Adrenal gland (tissue), 12 donors: ENCODE data around the gene FLVCR2. TPM values are rescaled to one million over a fixed set of nuclear protein-coding genes. Genes with fewer than 3 reads are reported as not detected.
A peak's percentile ranks its signal among the peaks of the same experiment; 100 is the strongest.

ENCODE experiments used
- DNase-seq, 7 donors: peaks; one replicate each; pipeline ENCODE4 v3.0.0-alpha.2; 2019 to 2020
- H3K27ac ChIP-seq, 5 donors: fragments of 200-600 bp; sonication (generic) in 4 of 5; 1 replicate in 3 of 5; 2 replicates in 2 of 5; pipeline versions ENCODE4 v1.5.1 to v1.8.0; 2016 to 2020; ENCODE audit warnings: mild to moderate bottlenecking in 1 of 5
- H3K27me3 ChIP-seq: fragments of 200-600 bp; 2 replicates; pipeline ENCODE4 v1.8.0; 2021
- H3K36me3 ChIP-seq, 2 donors: fragments of 200-600 bp; replicated peaks in 1 of 2; 1 replicate in 1 of 2; 2 replicates in 1 of 2; pipeline versions ENCODE4 v1.5.1 to v1.8.0; 2018 to 2022
- H3K4me1 ChIP-seq, 2 donors: fragments of 200-600 bp; replicated peaks in 1 of 2; 1 replicate in 1 of 2; 2 replicates in 1 of 2; pipeline versions ENCODE4 v1.5.1 to v1.8.0; 2018 to 2021
- H3K4me3 ChIP-seq, 4 donors: fragments of 200-600 bp; sonication (generic) in 3 of 4; one replicate each; pipeline ENCODE4 v1.5.1; 2016 to 2018
- H3K9me3 ChIP-seq, 3 donors: fragments of 200-600 bp; sonication (generic) in 1 of 3; replicated peaks in 1 of 3; 1 replicate in 2 of 3; 2 replicates in 1 of 3; pipeline versions ENCODE4 v1.5.1 to v1.8.0; 2016 to 2021
- POLR2A ChIP-seq, 2 donors: fragments of 450-650 bp; IDR thresholded peaks; one replicate each; pipeline ENCODE4 v1.6.1; 2017; ENCODE audit warnings: antibody characterized with exemption in 2 of 2, mild to moderate bottlenecking in 2 of 2, moderate library complexity in 1 of 2
- WGBS, 4 donors: extraction: QIAGEN DNeasy Blood & Tissue Kit in 2 of 4; methylation state at CpG; one replicate each; pipeline versions ENCODE4 v1.1.5 to v1.1.7; 2013 to 2017; 5-methylcytosine and 5-hydroxymethylcytosine counted together
- intact Hi-C, 2 donors: fragments of 100-400 bp; cut with DNase I; formaldehyde crosslinking; loops; one replicate each; pipeline versions ENCODE4 v1.14.1 to v1.15.0; 2022 to 2023
- polyA plus RNA-seq, 3 donors: library from polyadenylated mRNA; stranded (reverse); fragments of 200-250 nt in 2 of 3; fragments of 350-450 nt in 1 of 3; fragmentation: Illumina TruSeq in 1 of 3; extraction: RNeasy Lipid Tissue Mini Kit (QIAGEN cat#74804) in 1 of 3; gene quantifications; one replicate each; pipeline ENCODE4 v1.2.3, GENCODE V29; 2013 to 2014
- total RNA-seq, 9 donors: library from RNA; depleted of rRNA in 4 of 9; stranded (reverse); fragments of >200 nt in 4 of 9; fragments of 120-200 nt in 1 of 9; fragmentation: NEBNext Ultra II Directional in 1 of 9; extraction: Animal tissue kit (Norgen Biotek cat#: 25700) in 1 of 9; gene quantifications; one replicate each; pipeline versions ENCODE4 v1.1.0 to v1.2.4, GENCODE V29; 2013 to 2023
- TF ChIP-seq, protein P1 (sequence below), 6 experiments: fragments of 450-650 bp in 4 of 6; fragments of 200-600 bp in 2 of 6; sonication (generic) in 1 of 6; IDR thresholded peaks; 1 replicate in 5 of 6; 2 replicates in 1 of 6; pipeline versions ENCODE4 v1.5.1 to v1.8.0; 2016 to 2021; ENCODE audit warnings: antibody characterized with exemption in 6 of 6, mild to moderate bottlenecking in 2 of 6, moderate library complexity in 1 of 6
- donor health status: healthy with polysubstance abuse.
- donor health status: Bipolar disorder and iron deficiency.
- donor health status: DM: yes; HTN: yes; CAD: no.
- donor health status: DM: no; HTN: no; CAD: no.
- donor health status: DM: no; HTN: no; CAD: no.
- donor health status: DM: yes; HTN: yes; CAD: no.

FLVCR2 gene
- total and polyA plus RNA-seq, 12 donors, result 8.8 to 428 (median 25.4) TPM

DNA sequence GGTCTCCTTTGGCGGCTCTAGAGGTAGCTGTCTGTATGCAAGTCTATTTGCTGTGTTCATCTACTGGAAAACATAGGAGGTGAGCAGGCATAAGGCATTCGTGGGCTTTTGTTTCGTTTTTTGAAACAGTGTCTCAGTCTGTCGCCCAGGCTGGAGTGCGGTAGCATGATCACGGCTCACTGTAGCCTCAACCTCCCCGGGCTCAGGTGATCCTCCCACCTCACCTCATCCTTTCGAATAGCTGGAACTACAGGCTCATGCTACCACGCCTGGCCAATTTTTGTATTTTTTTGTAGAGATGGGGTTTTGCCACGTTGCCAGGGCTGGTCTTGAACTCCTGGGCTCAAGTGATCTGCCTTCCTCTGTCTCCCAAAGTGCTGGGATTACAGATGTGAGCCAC is 27.5 kb downstream of the FLVCR2 start:
- Histone ChIP-seq H3K4me1 (peaks cover 21 to 35% of the 10 kb centered on the region in 2 donors), H3K9me3 (no peaks in the 10 kb centered on the region), H3K27me3 (no peaks in the 10 kb centered on the region), H3K27ac (peak overlapping the region in 4 of 5 donors; percentile 16 to 81 (median 34)), H3K4me3 (no peak overlapping the region), H3K36me3 (no peaks in the 10 kb centered on the region)
- DNase-seq, result no peak
- WGBS, 4 donors, result 81 to 88% (median 83%) methylated on average over 10 of the region's 10 CpGs
- intact Hi-C loops, result no loop called here
- TF ChIP-seq, protein P1, sequence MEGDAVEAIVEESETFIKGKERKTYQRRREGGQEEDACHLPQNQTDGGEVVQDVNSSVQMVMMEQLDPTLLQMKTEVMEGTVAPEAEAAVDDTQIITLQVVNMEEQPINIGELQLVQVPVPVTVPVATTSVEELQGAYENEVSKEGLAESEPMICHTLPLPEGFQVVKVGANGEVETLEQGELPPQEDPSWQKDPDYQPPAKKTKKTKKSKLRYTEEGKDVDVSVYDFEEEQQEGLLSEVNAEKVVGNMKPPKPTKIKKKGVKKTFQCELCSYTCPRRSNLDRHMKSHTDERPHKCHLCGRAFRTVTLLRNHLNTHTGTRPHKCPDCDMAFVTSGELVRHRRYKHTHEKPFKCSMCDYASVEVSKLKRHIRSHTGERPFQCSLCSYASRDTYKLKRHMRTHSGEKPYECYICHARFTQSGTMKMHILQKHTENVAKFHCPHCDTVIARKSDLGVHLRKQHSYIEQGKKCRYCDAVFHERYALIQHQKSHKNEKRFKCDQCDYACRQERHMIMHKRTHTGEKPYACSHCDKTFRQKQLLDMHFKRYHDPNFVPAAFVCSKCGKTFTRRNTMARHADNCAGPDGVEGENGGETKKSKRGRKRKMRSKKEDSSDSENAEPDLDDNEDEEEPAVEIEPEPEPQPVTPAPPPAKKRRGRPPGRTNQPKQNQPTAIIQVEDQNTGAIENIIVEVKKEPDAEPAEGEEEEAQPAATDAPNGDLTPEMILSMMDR (IDR thresholded peaks at IDR 0.05), result no peak
- TF ChIP-seq POLR2A (IDR thresholded peaks at IDR 0.05), result no peak

DNA sequence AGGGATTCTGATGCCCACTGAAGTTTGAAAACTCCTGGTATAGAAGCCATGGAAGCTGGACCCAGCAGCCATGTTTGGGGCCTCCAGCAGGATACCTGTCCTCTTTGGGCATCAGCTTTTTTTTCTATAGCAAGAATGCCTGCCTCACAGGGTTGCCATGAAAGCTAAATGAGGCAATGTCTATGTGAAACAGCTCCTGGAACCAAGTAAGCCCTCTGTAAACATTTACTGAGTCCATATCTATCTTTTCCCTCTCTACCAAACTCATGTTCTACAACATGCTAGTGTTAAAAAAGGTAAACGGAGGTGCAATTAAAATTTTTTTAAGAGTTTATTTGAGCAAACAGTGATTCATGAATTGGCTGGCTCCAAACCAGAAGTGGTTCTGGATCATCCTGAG is 28.6 kb downstream of the FLVCR2 start:
- H3K27me3 ChIP-seq, result no peaks in the 10 kb centered on the region
- TF ChIP-seq, protein P1 (IDR thresholded peaks at IDR 0.05), result no peak
- TF ChIP-seq POLR2A (IDR thresholded peaks at IDR 0.05), result no peak
- intact Hi-C loops, result no loop called here
- H3K4me3 ChIP-seq, result no peak overlapping the region
- 88 to 100% (median 99%) methylated on average over 1 of the region's 1 CpG for whole genome bisulfite sequencing, 4 donors
- no peaks in the 10 kb centered on the region for H3K36me3 ChIP-seq
- DNase-seq, result no peak
- no peaks in the 10 kb centered on the region for H3K9me3 ChIP-seq
- peak overlapping the region in 1 of 5 donors; percentile 81 for H3K27ac ChIP-seq
- H3K4me1 ChIP-seq, result peaks cover 30 to 46% of the 10 kb centered on the region in 2 donors

DNA sequence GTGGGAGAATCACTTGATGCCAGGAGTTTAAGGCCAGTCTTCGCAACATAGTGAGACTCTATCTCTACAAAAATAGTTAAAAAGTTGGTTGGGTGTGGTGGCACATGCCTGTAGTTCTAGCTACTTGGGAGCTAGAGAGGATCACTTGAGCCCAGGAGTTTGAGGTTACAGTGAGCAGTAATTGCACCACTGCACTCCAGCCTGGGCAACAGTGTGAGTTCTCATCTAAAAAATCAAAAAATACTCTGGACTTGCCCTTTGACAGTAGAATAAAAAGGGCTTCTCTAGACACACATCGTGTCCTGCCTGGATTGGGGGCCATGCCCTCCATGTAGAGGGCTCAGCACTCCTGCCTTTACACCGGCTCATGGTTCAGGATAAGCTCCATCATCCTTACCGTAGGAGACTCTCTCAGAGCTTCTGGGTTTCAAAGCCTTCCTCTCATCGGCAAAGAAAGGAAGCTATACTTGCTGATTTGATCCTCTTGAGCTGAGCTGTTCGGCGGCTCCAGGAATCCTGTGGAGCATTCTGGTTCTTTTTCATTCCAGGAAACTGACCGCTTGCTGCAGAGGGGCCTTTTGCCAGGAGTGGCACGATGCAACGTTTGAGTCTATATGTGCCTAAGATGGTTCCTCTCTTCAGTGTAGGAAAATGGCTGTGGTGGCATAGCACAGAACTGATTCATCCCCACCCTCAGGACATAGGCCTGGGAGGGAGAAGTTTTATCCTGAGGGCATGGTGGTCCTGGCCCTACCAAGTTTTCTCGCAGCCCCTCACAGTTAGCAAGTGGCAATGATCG is 29.6 kb downstream of the FLVCR2 start:
- H3K4me3 ChIP-seq, result no peak overlapping the region
- peak overlapping the region in 1 of 5 donors; percentile 88 for H3K27ac ChIP-seq
- peaks cover 30 to 49% of the 10 kb centered on the region in 2 donors for H3K4me1 ChIP-seq
- DNase-seq, result no peak
- intact Hi-C loops, result no loop called here
- no peaks in the 10 kb centered on the region for H3K27me3 ChIP-seq
- H3K9me3 ChIP-seq, result no peaks in the 10 kb centered on the region
- WGBS, 4 donors, result 90 to 94% (median 92%) methylated on average over 12 of the region's 12 CpGs
- H3K36me3 ChIP-seq, result no peaks in the 10 kb centered on the region
- no peak for TF ChIP-seq POLR2A (IDR thresholded peaks at IDR 0.05)
- TF ChIP-seq, protein P1 (IDR thresholded peaks at IDR 0.05), result no peak

DNA sequence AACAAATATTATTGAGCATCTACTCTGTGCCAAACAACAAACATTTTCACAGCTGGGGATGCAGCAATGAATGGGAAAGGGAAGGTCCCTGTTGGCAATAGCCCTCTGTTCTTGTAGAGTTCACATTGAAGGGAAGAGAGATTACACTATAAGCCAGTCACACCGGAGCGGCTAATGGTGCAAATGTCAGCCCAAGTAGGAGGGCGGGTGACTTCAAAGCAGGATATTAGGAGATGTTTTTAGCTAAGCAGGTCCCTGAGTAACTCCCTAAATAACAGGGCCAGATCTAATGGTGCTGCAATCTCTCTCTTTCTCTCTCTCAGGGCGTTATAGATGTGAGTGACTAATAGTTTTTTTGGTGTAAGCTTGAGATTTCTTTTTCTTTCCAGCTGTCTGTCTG is 30.7 kb downstream of the FLVCR2 start:
- DNase-seq, result no peak
- no peak overlapping the region for H3K4me3 ChIP-seq
- TF ChIP-seq, protein P1 (IDR thresholded peaks at IDR 0.05), result no peak
- TF ChIP-seq POLR2A (IDR thresholded peaks at IDR 0.05), result no peak
- H3K4me1 ChIP-seq, result peaks cover 30 to 50% of the 10 kb centered on the region in 2 donors
- peak overlapping the region in 4 of 5 donors; percentile 23 to 88 (median 82) for H3K27ac ChIP-seq
- H3K9me3 ChIP-seq, result no peaks in the 10 kb centered on the region
- H3K36me3 ChIP-seq, result no peaks in the 10 kb centered on the region
- no peaks in the 10 kb centered on the region for H3K27me3 ChIP-seq
- intact Hi-C loops, result no loop called here
- WGBS, 4 donors, result 72 to 86% (median 80%) methylated on average over 4 of the region's 4 CpGs
